ENCODE measurements around the gene CARD16. TPM values are rescaled to one million over a fixed set of nuclear protein-coding genes. Genes with fewer than 3 reads are reported as not detected.

Gene CARD16
- total RNA-seq, 1 donor from 2014 or later = 33.1 TPM

- ChIA-PET POLR2A (no interaction called here), CTCF (no interaction called here)
- ATAC-seq (ENCODE audit: low read depth) (no peak), DNase-seq (no peak)
- no peaks in the 10 kb centered on the region for H3K4me1 Mint-ChIP-seq
- no peak for TF ChIP-seq CTCF (IDR thresholded peaks at IDR 0.05)
- H3K27me3 Mint-ChIP-seq = peaks cover 3% of the 10 kb centered on the region
- no peak overlapping the region for H3K4me3 Mint-ChIP-seq
- no peaks in the 10 kb centered on the region for H3K36me3 Mint-ChIP-seq (ENCODE audit: low read depth)
- H3K9me3 Mint-ChIP-seq = no peaks in the 10 kb centered on the region
- H3K27ac Mint-ChIP-seq = no peak overlapping the region
- intact Hi-C loops (cut with micrococcal nuclease) = no loop called here
These were observed 12.3 kb upstream of the CARD16 start for GRCh38 chr11:105057432-105057831.

DNA sequence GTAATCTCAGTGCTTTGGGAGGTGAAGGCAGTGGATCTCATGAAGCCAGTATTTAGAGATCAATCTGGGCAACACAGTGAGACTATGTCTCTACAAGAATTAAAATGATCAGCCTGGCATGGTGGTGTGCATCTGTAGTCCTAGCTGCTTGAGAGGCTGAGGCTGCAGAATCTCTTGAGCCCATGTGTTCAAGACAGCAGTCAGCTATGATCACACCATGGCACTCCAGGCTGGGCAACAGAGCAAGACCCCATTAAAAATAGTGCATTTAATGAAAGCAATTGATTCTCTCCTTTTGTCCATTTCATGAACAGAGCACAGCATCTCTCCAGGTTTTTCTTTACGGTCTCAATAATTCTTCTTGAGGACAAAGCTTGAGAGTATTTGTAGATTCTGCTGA, 11.3 kb upstream of the CARD16 start:
- TF ChIP-seq CTCF (IDR thresholded peaks at IDR 0.05) = no peak

GRCh38 chr11:105054723-105055493, 9.8 kb upstream of the CARD16 start:
- no peak for DNase-seq
- ChIA-PET POLR2A (no interaction called here), CTCF (no interaction called here)
- no peaks in the 10 kb centered on the region for H3K36me3 Mint-ChIP-seq (ENCODE audit: low read depth)
- intact Hi-C loops (cut with micrococcal nuclease) = no loop called here
- H3K27ac Mint-ChIP-seq = no peak overlapping the region
- no peaks in the 10 kb centered on the region for H3K9me3 Mint-ChIP-seq
- peaks cover 2% of the 10 kb centered on the region for H3K27me3 Mint-ChIP-seq
- no peaks in the 10 kb centered on the region for H3K4me1 Mint-ChIP-seq
- no peak overlapping the region for H3K4me3 Mint-ChIP-seq
- no peak for ATAC-seq (ENCODE audit: low read depth)
- TF ChIP-seq CTCF (IDR thresholded peaks at IDR 0.05) = no peak

More for the DNA sequence above, 11.3 kb upstream of the CARD16 start:
- H3K9me3 Mint-ChIP-seq = no peaks in the 10 kb centered on the region
- DNase-seq = no peak
- POLR2A ChIA-PET = no interaction called here
- CTCF ChIA-PET = no interaction called here
- no peak overlapping the region for H3K27ac Mint-ChIP-seq
- intact Hi-C loops (cut with micrococcal nuclease) = no loop called here
- H3K36me3 Mint-ChIP-seq (ENCODE audit: low read depth) = no peaks in the 10 kb centered on the region
- no peak overlapping the region for H3K4me3 Mint-ChIP-seq
- H3K27me3 Mint-ChIP-seq = peaks cover 3% of the 10 kb centered on the region
- ATAC-seq (ENCODE audit: low read depth) = no peak
- H3K4me1 Mint-ChIP-seq = no peaks in the 10 kb centered on the region

GRCh38 chr11:105052487-105052886, 7.4 kb upstream of the CARD16 start:
- ChIA-PET CTCF (no interaction called here), POLR2A (no interaction called here)
- ATAC-seq (ENCODE audit: low read depth) = no peak
- Mint-ChIP-seq H3K36me3 (ENCODE audit: low read depth) (no peaks in the 10 kb centered on the region), H3K27me3 (no peaks in the 10 kb centered on the region), H3K4me3 (no peak overlapping the region), H3K9me3 (no peaks in the 10 kb centered on the region), H3K4me1 (no peaks in the 10 kb centered on the region), H3K27ac (no peak overlapping the region)
- intact Hi-C loops (cut with micrococcal nuclease) = no loop called here
- TF ChIP-seq CTCF (IDR thresholded peaks at IDR 0.05) = no peak
- DNase-seq = no peak

- no peak for DNase-seq
- no peak overlapping the region for H3K27ac Mint-ChIP-seq
- no peak for ATAC-seq (ENCODE audit: low read depth)
- no peak overlapping the region for H3K4me3 Mint-ChIP-seq
- no peak for TF ChIP-seq CTCF (IDR thresholded peaks at IDR 0.05)
- intact Hi-C loops (cut with micrococcal nuclease) = no loop called here
- no peaks in the 10 kb centered on the region for H3K27me3 Mint-ChIP-seq
- no peaks in the 10 kb centered on the region for H3K9me3 Mint-ChIP-seq
- ChIA-PET POLR2A (no interaction called here), CTCF (no interaction called here)
- H3K36me3 Mint-ChIP-seq (ENCODE audit: low read depth) = no peaks in the 10 kb centered on the region
- H3K4me1 Mint-ChIP-seq = no peaks in the 10 kb centered on the region
These were observed 6.4 kb upstream of the CARD16 start for GRCh38 chr11:105051559-105051958.

Measured in activated B cell treated with CpG ODN at 0.5 μM for 24 hours (primary cell).